ENCODE measurements around the gene SNX24.
"Not testable (repeated sequence)": the region's sequence is repeated elsewhere in the genome, so short reads cannot be mapped to it uniquely, and the experiment has no call there.

Gene SNX24, protein sequence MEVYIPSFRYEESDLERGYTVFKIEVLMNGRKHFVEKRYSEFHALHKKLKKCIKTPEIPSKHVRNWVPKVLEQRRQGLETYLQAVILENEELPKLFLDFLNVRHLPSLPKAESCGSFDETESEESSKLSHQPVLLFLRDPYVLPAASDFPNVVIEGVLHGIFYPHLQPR

DNA sequence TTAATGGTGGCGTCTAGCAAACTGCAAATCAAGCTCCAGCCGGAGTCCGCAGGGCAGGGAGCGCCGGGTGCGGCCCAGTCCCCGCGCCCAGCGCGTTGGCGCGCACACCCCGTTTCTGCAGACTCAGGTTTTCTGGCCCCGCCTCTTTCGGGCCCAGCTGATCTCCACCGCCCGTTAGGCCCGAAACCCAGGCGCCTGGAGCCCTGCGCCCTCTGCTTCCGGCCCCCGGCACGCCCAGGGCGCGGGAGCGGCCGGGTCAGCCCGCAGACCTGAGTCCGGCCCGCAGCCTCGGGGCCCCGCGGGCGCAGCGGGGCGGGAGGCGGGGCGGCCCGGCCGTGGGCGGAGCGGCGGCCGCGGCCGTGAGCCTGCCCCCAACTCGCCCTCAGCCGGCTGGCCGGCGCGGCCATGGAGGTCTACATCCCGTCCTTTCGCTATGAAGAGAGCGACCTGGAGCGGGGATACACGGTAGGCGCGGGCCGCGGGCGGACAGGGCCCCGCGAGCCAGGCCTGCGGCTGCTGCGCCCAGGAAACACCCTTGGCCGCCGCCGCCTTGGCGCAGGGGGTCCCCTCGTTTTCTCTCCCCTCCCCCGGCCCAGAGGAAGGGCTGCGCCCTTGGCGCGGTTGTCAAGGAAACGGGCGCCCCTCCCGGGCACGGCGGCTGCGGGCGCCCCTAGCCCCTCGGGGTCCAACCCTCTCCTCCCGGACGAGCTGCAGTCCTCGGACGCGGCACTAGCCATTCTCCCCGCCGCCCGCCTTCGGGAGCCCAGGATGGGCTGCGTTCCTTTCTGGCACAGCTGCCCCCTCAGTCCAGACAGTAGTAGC lies at the start of gene SNX24:
Gene SNX24, plus strand, starts transcription at position 385 of the 822 bp plus-strand sequence. Its CDS starts 21 bp downstream, at position 406.
- peak; percentile 17 for DNase-seq

DNA sequence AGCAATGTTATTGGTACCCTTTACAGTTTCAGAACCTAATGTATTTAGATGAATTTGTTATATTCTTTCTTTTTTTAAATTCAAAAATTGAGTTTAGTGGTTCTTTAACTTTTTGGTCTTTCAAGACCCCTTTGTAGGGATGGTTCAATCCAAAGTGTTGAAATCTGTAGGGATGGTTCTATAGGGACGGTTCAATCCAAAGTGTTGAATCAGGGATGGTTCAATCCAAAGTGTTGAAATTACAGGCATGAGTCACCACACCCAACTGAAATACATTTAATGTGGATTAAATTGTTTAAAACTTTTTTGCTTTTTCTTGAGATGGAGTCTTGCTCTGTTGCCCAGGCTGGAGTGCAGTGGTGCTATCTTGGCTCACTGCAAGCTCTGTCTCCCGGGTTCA lies 39.9 kb upstream of the SNX24 start:
- DNase-seq = no peak

DNA sequence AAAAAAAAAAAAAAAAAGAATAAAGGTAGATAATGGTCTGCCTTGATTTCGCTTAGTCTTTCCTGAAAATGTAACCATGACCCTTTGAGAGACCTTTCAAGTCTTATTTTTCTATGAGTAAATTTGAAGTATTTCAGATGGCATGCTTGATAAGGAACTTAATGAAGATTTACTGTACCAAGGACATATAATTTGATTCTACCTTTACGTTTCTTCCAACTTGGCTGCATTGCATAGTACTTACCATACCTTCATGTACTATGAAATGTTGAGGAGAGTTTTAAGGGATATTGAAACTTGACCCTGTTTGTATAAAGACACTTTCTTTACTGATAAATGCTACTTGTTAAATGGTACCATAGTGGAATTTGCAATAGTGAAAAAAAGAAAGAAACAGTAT lies 35.0 kb upstream of the SNX24 start:
- no peak for DNase-seq

DNA sequence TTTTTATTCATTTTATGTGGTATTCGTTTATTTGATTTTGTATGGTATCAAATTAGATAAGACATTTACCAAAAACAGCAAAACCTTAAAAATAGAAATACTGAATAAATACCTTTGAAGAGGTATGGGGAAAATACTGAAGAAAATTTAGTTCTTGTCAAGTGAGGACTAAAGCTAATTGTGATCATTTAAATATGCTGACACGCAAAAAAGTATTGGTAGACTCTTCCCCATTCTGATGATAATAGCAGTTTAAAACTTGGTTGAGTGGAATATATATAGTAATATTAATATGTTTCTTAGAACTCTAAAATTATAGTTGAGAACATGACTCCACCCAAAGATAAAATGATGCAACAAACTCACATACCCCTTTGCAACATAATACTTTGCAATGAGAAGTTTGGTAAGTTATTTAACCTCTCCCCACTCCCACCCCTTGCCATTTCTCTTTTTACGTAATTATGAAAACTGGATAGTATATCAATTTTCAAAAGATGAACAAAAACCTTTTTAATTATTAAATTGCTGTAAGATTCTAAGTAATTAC lies 30.1 kb upstream of the SNX24 start:
- DNase-seq = no peak

DNA sequence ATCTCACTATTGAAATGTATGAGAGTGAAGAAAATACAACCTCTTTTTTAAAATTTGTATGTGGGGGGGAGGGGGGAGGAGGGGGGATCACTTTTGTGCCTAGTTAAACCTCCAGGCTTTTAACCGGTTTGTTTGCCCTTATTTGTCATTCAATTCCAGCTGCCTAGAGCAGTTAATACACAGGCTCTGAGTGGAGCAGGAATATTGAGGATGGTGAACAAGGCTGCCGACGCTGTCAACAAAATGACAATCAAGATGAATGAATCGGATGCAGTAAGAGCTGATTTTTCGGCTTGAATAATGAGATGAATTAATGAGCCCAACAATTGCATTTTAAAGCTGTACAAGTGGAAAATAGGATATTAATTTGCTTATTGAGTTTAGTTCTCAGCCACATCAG lies 28.7 kb upstream of the SNX24 start:
- DNase-seq = no peak

DNA sequence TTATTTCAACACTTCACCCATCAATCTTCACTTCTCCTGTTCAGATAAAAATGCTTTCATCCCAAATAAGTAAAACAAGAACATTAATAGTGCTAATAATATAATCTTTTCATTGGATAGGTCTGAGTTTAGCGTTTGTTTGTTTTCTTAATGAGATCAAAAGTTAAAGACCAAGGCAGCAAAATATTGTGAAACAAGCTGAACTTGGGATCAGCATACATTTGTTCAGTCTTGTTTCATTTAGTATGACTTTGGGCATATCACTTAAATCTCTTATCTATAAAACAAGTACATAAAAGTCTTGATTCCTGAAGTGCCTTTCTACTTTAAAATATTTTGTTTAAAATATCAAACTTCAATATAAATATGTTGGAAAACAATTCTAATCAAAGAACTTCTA lies 13.4 kb upstream of the SNX24 start:
- DNase-seq = no peak

DNA sequence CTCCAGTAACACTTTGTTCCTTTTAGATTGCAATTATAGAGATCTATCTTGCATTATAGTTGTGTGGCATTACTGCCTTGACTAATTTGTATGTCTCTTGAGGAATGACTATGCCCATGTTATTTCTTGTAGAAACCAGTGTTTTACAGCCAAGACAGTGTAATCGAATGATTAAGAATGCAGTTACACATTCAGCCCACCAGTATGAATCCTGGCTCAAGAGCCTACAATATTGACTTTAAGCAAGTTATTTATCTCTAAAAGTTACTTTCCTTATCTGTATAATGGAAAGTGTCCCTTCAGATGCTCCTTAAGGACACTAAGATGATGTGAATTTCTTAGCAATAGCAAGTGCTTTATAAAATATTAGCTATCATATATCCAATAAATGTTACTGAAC lies 9.7 kb upstream of the SNX24 start:
- no peak for DNase-seq

DNA sequence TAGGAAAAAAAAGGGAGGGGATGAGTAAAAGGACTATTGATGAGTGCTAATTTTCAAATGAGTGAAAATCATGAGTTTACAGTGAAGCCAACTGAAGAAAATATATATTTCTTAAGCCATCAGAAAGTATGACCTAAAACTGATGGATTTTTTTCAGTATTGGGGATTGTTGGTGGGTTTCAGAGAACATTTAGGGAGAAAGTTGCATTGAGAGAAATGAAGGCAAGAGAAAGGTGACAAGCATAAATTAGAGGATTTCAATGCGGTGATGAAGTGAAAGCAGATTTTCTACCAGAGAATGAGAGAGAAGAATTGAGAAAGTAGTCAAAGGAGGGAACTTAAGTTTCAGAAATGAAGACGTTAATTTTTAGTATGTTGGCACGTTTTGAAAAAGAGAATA lies 8.5 kb upstream of the SNX24 start:
- no peak for DNase-seq

DNA sequence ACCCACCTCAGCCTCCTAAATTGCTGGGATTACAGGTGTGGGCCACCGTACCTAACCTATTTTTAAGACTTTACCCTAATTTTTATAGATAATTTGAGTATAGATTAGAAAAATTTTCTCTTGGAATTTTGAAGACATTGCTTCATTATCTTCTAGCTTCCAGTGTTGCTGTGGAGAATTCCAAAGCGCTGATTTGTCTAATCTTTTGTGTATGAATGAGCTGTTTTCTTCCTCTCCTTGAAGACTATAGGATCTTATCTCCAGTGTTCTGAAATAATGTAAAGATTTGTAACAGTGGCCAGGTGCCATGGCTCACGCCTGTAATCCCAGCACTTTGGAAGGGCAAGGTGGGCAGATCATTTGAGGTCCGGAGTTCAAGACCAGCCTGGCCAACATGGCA lies 5.7 kb upstream of the SNX24 start:
- DNase-seq = no peak

DNA sequence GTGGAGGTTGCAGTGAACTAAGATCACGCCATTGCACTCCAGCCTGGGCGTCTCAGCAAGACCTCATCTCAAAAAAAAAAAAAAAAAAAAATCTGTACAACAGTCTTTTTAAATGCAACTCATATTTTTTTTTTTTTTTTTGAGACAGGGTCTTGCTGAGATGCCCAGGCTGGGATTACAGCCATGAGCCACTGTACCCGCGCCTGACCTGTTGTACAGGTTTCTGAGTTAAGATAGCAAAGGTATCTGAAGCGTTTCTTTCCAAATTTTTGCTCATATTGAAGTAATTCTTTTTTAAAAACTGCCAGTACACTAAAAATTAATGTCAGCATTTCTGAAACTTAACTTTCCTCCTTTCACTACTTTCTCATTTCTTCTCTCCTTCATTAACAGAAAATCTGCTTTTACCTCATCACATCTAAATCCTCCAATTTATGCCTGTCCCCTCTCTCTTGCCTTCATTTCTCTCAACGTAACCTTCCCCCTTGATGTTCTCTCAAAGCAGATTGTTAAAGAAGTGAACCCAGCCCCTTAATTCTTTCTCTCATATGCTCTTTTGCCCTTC lies 3.3 kb upstream of the SNX24 start:
- DNase-seq = no peak

DNA sequence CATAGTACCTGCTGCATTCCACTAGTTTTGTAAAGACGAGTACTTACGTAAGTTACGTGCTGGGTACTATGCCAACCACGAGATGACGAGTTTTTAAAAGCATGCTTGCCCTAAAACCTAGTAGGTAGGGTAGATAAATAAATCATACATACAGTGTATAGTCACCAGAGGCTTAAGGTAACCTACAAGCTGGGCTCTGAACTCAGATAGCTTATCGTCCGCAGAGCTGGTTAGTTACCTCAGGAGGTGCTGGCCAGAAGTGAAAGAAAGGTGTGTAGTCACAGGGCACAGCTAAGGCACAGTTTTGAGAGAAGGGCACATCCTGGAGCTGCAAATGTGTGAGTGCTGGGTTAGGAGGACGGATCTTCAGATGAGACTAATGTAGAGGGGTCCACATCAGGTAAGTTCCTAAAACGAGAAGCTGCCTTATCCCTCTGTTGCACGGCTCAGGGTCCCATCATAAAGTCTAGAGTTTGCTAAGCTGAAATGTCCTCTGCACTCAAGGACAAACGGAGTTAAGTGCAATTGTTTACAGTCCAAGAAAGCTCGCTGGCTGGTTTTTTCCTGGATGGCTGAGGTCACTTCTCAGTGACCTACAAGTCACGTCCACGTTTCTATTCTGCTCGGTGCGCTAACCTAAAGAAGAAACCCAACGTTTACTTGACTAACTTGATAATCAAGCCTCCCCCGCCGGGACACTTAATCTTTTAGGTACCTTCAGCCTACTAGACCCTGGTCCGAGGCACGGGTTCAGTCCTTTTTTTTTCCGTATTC lies 1.1 kb upstream of the SNX24 start:
- no peak for DNase-seq

DNA sequence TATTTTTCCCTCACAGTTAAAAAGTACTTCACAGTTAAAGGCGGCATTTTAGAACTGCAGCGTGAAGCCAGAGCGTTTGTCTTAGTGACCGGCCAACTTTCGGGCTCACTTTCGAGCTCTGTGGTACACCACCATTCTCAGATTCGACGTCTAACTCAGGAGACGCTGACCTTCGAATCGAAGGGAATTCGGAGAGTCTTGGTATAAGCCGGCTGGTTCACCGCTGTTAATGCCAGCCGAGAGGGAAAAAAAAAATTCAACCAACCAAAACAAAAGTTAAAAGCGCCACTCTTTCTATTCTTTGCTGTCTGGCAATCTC lies 544 bp upstream of the SNX24 start:
- DNase-seq = no peak

DNA sequence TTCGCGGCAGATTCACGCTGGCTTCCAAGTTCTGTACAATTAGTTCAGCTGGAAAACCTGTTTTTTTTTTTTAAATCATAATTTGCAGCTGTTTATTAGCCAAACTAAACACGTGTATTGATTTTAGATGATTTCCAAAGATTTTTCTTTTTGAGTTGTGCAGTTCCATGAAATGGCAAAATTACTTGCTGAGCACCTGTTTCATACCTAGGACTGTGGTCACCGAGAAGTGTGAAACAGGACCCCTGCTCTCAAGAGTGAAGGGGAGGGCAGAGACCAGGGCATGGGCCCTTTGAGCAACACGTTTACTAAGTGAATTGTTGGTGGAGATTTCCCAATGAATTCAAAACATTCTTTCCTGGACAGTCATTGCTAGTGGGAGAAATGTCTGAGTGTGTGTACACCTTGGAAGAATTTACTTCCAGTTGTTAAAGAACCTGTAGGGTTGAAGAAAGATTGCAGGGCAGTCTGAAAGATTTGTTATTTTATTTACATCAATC lies 688 bp downstream of the SNX24 start:
- DNase-seq = no peak

DNA sequence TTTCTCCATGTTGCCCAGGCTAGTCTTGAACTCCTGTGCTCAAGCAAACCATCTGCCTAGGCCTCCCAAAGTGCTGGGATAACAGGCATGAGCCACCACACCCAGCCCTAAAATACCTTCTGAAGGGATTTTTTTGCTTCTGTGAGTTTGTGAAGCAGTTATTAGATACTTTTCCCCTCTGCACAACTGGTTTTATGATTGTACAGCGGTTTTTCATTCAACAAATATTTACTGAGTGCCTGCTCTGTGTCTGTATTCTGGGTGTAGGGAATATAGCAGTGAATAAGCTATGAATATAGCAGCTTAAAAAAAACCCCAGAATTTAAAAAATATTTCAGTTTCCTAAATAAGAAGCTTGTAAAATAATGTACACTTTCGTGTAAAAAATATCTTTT lies 2.3 kb downstream of the SNX24 start:
- DNase-seq = no peak

DNA sequence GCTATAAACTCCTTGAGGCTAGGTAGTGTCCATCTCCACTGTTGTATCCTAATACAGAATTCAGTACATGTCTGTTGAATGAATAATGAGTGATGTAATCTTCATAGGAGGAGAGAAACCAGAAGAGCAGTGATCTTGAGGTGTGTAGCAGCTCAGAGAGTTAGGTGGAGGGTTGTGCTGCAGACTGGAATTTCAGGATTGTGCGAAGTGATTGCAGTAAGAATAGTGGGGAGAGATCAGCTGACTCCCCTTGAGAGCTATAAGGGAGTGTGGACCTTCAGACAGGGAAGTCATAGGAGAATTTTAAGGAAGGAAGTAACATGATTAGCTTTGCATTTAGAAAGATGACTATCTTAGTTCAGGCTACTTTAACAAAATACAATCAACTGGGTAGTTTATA lies 4.4 kb downstream of the SNX24 start:
- DNase-seq = no peak

DNA sequence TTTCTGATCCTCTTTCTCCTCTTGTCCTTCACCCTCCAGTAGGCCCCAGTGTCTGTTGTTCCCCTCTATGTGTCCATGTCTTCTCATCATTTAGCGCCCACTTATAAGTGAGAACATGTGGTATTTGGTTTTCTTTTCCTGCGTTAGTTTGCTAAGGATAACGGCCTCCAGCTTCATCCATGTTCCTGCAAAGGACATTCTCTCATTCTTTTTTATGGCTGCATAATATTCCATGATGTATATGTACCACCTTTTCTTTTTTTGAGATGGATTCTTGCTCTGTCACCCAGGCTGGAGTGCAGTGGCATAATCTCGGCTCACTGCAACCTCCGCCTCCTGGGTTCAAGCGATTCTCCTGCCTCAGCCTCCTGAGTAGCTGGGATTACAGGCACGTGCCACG lies 12.1 kb downstream of the SNX24 start:
- not testable (repeated sequence) for DNase-seq

DNA sequence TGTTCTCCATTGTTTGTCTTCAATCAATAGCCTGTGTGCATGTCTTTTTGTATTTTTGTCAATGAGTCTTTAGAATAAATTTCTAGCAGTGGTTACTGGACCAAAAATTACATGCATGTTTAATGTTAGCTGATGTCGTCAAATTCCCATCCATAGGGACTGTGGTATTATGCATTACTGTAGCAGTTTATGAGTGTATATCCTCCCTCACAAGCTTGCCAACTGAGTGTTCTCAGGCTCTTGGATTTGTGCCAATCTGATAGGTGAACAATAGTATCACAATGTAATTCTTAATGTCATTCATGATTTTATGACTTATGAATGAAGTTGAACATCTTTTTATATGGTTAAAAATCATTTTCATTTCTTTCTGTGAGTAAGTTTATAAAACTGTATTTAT lies 13.0 kb downstream of the SNX24 start:
- no peak for DNase-seq

DNA sequence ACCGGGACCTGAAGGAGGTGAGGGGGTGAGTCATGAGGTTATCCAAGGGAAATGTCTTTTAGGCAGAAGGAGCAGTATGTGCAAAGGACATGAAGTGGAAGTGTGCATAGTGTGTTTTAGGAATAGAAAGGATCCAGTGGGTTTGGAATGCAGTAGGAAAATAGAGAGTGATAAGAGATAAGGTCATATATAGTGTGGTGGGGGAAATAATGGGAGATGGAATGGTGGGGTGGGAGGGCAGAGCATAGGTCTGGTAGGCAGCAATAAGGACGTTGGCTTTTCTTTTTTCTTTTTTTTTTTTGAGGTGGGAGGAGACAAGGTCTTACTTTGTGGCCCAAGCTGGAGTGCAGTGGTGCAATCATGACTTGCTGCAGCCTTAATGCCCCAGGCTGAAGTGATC lies 17.8 kb downstream of the SNX24 start:
- DNase-seq = no peak

DNA sequence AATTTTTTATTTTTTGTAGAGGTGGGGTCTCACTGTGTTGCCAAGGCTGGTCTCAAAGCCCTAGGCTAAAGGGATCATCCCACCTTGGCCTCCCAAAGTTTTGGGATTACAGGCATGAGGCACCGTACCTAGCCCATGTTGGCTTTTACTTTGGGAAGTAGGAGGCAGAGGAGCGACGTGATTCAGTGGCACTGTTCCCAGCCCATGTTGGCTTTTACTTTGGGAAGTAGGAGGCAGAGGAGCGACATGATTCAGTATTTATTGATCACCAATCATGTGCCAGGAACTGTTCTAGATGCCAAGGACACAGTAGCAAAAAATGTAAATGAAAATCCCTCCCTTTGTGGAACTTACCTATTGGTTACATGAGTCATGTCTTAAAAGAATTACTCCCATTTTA lies 18.3 kb downstream of the SNX24 start:
- DNase-seq = no peak

DNA sequence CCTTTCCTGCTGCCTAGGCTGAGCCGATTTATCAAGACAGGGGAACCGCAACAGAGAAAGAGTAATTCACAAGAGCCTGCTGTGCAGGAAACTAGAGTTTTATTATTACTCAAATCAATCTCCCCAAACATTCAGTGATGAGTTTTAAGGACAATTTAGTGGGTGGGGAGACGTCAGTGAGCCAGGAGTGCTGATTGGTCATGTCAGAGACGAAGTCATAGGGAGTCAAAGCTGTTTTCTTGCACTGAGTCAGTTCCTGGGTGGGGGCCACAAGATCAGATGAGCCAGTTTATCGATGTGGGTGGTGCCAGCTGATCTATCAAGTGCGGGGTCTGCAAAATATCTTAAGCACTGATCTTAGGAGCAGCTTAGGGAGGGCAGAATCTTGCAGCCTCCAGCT lies 19.0 kb downstream of the SNX24 start:
- no peak for DNase-seq

DNA sequence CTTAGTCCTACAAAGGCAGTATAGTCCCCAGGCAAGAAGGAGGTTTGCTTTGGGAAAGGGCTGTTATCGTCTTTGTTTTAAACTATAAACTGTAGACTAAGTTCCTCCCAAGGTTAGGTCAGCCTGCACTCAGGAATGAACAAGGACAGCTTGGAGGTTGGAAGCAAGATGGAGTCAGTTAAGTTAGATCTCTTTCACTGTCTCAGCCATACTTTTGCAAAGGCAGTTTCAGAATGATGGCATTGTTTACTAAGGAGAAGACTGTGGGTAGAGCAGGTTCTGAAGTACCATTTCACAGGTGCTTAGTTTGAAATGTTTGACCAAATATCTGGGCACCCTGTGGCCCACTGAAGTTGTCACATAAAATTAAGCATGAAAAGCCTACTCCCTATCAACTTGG lies 19.4 kb downstream of the SNX24 start:
- no peak for DNase-seq

DNA sequence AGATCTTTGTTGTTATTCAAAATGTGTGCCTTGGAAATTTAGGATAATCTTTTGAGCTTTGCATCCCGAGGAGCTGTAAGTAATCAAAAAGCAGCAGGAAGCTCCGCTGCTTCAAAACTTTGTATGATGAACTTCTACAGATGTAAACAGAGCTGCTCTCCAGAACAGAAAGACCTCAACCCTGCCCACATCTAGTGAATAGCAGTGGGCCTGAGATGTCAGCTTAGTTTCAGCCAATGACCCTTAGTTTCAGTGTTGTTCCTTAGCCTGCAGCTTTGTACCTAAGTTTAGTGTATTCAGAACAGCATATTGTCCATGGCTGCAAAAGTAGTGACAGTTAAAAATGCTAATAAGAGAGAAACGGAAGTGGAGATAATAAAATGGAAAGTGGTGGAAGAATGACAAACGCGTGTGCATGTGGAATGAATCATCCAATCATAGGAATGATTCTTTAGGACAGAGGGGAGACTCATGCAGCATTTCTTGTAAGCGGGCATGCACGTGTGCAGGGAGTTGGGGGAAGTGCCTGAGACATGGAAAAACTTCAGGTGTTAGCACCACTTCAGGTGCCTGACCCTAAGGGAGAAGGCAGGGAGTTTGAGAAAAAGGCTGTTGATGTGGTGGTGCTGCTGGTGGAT lies 24.9 kb downstream of the SNX24 start:
- no peak for DNase-seq

DNA sequence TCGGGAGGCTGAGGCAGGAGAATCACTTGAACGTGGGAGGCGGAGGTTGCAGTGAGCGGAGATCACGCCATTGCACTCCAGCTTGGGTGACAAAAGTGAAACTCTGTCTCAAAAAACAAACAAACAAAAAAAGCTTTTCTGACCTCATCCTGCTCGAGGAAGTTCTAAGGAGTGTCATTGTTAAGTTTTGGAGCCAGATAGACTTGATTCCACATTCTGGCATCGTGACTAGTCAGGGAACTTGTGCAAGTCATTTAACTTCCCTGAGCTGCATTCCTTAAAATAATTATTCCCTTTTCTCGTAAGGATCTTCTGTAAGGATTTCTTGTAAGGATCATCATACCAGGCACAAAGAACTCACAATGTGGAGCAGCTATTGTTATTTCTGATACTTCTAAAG lies 26.2 kb downstream of the SNX24 start:
- no peak for DNase-seq

Data from NCI-H526 treated with DMSO at 0.1 percent for 48 hours (cell line).